ENCODE measurements around the gene FREM1.

- no peak for TF ChIP-seq CTCF (conservative IDR thresholded peaks at IDR 0.05; ENCODE audit: low read length)
- TF ChIP-seq EZH2phosphoT487 (IDR thresholded peaks at IDR 0.05; ENCODE audit: borderline replicate concordance, low read depth, low read length): no peak
Observed at GRCh38 chr9:14756291-14756690, 153.9 kb downstream of the FREM1 start.

All from OCI-LY7 (cell line).